DMS 273 (cell line): ENCODE results near the gene MTMR1.

Source experiments
- DNase-seq: peaks from one replicate; lab custom pipeline; 2025; ENCODE audit not compliant: unreplicated experiment; lab: John Stamatoyannopoulos, UW

MTMR1 gene

DNA sequence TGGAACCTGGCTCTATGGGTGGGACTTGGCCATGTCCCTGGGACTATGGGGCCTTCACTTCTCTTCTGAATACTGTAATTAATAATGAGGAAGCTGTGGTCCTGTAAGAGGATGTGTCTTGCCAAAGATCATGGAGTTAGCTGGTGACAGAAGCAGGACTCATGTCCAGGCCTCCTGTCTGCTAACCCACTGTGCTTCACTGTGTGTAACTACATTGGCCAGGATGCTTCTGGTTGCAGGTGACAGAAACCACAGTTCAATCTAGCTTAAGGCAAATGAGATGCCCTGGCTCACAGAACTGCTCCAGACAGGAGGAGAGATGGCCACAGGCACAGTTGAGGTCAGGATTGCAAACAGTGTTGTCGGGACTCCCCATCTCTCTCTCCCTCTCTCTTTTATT, 3.1 kb downstream of the MTMR1 start:
- DNase-seq = no peak

DNA sequence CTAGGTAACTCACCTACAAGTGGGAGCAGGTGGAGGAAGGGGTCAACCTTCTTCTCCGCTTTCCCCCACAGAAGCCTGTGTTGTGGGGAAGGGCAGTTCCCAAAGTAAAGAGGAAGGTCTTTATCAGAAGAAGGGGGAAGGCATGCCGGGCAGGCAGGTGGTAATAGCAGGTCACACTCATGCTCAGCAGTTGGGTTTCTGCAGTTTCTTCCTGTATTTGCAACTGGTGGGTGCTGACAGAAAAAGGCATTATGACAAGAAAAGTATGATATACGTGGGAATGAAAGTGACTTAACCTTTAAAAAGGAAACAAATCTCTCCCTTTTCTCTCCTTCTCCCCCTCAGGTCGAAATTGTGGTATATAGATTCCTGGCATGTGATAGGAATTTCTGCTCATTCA, 3.7 kb downstream of the MTMR1 start:
- DNase-seq = no peak

DNA sequence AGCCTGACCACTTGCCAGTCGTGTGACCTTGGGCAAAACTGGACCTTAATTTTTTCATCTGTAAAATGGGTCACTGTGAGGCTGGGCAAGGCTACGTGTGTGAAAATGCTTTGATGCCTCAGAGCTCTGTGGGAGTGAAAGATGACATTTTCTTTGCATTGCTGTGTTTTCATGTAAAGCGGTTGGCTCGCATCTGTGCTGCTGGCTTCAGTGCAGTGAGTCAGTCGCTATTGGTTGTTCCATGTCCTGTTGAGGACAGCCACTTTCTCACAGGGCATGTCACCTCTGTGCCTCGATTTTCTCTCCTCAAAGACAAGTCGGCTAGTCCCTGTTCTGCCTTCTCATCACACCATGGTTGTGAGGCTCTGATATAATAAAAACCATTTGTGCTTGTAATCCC, 4.4 kb downstream of the MTMR1 start:
- no peak for DNase-seq

DNA sequence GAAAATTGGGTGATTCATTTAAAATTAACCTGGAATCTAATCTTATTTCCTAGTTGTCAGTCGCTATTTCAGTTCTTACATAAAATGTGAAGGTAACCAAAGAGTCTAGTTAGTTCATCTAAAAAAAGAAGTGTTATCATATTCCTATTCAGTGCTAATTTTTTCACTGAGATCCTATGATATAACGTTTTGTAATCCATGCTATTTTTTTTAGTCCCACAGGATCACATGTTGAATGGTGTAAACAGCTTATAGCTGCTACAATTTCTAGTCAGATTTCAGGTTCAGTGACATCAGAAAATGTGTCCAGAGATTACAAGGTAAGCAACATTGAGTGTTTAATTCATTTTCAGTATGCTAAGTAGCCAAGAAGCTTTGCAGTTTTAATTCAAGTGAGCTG, 5.8 kb downstream of the MTMR1 start:
- no peak for DNase-seq

DNA sequence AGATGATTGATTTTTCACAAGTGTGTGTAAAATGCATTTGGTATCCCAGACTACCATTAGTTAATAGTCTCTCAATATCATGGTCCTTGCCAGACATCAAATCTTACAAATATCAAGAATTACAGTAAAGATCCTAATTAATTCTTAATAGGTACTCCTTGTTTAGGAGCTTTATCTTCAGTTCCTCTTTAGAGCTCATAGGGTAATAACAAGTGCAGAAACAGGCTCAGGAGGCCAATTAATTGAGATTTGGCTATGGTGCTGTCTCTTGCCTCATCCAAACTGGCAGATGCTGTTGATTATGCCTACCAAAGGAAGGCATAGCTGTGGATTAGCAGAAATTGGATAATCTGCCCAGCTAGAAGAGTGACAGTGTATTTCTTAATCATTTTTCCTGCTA, 6.9 kb downstream of the MTMR1 start:
- no peak for DNase-seq

DNA sequence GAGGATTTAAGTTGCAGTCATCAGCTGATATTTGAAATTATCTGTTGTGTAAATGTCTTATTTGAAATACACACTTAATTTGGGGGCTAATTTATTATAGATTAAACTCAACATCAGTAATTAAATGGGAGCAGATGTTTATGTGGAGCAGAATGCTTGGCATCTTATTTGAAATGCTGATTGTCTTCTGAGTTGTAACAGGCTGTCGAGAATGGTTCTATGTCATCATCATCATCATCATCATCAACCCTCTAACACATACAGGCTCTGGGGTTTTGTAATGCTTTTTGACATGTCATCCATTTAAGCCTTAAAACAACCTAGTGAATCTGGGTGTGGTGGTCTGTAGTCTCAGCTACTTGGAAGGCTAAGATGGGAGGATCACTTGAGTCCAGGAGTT, 8.2 kb downstream of the MTMR1 start:
- no peak for DNase-seq

DNA sequence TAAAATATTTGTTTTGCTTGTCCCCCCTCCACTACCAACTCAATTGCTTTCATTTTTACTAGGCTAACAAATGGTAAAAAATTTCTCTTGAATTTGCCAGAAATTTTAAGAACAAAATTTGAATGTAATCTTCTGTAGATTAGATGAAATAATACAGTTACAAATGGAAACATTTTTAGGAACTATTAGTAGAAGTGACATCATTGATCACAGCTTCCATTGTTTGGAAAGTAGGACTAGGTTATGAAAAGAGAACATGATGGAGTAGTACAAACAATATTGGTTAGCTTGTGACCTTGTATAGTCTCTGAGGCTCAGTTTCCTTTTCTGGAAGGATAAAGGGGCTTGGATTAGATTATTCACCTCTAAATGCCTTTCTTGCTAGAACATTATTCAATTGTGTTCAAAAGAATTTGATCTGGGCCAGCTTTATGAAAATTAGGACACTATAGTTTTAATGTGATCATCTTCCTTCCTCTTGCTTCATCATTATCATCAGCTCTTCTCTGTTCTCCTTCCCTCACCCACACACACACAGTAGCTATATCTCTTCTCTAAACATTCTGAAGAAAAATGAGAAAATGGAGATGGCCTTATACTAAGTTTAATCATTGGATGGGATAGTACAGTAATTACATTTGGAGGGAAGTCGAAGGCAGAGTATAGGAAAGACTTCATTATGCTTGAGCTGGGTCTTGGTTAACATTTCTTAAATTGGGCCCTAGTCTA, 9.9 kb downstream of the MTMR1 start:
- no peak for DNase-seq

DNA sequence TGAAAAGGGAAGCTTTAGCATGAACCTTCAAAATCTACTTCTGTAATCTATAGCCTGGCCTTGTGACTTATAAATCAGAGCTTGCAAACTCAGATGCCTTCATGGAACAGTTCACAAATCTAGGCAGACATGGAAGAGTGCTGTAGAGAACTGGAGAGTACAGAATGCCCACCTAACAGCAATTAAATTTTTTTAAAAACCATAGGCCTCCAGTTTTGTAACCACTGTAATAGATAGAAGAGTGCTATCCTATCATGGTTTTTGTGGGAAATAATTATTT, 10.4 kb downstream of the MTMR1 start:
- no peak for DNase-seq

DNA sequence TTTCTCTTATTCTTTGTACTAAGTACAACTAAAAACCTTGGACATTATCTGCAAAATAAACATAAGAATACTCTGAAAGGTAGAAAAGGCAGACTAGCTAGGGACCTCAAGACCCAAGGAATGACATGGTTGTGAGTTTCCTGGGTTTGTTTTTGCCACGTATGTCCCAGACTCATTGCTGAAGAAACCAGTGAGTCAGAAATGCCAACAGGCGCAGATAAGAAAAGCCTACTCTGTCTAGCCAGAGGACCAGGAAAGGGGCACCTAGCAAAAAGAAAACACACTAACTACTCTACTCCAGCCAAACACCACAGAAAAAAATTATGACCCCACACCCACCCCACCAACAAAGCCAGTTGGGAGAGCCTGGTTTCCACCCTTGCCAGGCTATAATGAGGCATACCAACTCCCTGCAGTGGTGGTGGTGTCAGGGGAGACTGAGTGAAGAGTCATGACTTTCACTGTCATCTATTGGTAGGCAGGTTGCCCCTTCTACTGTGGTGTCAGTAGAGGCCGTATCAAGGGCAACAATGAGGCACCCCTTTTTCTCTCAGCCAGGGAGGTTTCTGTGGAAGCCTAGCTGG, 10.9 kb downstream of the MTMR1 start:
- DNase-seq = no peak

DNA sequence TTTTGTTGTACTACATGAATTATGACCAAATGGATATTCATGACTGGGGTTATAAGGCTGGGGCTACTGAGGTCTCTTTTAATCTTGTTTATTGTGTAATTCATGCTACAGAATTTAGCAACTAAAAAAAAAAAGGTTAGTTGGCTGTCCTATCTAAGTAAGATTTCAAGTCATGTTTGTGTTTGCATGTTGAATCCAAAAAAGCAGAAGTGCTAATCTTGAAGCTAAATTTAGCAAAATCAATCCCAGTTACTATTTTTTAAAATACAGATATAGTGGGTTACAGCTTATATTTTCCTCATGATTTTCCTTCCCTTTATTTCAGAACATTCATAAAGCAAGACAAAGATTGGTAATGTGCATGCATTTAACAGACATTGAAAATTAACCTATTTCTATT, 19.4 kb downstream of the MTMR1 start:
- no peak for DNase-seq

DNA sequence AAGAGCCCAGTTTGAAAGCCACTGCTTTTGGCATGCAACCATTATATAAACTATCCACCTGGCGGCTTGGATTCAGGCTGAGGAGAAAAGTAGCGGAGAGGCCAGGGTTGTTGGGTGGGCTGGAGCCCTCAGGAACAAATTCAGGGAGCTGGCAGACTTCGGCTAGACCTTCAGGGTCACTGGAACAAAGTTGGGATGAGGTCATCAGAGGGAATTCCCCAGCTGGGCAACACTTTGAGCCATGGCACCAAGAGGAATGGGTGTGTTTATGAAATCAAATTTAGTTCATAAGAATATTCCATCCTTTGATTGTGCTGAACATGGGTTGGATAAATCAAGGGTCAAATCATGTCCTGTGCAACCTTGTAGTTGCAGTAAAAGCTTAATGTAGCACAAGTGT, 22.0 kb downstream of the MTMR1 start:
- DNase-seq = no peak

DNA sequence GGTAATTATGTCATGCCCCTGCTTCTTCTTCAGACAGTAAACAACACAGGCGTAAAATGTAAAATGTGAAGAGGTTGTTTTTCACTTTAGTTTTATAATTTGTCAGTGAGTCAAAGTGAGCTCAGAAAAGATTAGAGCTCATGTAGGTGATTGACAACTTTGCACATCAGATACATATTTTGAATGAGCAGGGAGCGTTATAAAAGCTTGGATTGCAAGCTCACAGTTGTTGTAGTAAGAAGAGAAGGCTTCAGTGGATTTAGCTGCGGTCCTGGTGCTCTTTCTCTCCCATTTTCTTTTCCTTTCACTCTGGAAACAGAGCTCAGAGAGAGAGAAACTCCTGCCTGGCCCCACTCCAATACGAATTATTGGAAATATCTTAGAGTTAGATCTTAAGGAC, 26.4 kb downstream of the MTMR1 start:
- DNase-seq = no peak

DNA sequence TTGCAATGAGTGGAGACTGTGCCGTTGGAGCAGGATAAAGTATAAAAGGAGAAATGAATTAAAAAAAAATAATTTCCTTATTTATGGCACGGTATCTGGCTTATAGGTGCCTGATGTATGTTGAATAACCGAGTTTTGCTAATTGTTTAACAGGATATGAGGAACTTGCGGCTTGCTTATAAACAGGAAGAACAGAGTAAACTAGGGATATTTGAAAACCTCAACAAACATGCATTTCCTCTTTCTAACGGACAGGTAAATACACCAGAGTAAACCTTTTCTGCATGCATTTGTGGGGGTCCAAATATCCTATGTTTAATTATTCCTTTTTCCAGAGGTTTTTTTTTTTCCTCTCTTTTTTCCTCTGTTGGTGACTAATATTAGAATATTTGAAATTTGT, 36.8 kb downstream of the MTMR1 start:
- DNase-seq = no peak

DNA sequence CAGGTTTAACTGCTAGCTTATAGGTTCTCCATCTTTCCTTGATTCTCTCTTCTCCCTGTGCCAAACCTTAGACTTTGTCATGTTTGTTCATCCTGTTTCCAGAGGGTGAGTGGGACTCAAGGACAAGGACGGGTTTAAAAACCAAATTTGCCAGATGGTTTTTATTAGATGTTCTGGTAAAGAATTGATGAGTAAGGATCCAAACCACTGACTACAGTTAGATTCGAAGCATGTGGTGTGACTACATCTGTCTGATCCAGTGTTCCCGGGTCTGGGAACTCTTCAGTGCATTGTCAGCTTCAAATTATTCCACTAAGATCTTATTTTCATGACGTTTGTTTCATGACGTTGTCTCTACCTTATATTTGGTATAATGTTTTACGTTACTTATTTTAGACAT, 37.5 kb downstream of the MTMR1 start:
- no peak for DNase-seq

DNA sequence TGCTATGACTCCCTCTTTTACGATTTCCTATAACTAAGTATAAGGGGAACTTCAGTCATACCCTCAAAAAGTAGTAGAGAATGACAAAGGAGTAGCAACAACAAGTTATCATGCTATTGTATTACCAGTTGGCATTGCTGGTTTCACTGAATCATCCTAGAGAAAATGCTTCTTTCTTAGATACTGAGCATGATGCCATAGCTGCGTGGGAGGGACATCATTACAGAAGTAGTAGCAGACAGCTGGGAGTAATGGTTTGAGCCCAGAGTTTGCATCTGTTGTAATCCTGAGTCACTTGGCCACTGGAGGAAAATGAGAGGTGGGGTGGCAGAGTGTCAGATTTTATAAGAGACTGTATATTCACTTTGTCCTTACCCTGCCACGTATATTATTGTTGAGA, 38.6 kb downstream of the MTMR1 start:
- peak; percentile 37 for DNase-seq

DNA sequence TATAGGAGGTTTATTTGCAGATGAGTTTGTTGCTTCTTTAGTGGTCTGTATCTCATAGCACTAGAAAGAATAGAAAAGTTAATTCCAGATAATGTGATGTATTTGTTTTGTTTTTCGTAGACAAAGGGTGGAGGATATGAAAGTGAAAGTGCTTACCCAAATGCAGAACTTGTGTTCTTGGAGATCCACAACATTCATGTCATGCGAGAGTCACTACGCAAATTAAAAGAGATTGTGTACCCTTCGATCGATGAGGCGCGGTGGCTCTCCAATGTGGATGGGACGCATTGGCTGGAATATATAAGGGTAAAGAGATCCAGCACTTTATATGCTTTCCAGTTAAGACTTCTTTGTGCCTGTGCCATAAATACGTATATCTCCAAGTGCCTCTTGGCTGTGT, 43.3 kb downstream of the MTMR1 start:
- DNase-seq = no peak

DNA sequence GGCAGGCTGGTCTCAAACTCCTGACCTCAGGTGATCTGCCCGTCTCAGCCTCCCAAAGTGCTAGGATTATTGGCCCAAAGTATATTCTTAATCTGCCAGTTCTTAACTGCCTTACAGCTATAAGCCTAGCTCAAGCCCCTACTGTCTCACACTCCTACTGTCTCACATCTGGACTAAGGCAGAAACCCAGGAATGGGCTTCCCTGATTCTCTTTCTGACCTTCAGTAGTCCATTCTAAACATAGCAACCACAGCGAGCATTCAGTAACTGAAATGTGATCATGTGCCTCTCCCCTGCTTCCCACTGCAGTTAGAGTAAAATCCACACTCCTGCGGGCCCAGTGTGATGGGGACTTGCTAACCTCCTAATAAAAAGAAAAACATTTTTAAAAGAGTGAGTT, 58.9 kb downstream of the MTMR1 start:
- DNase-seq = no peak

DNA sequence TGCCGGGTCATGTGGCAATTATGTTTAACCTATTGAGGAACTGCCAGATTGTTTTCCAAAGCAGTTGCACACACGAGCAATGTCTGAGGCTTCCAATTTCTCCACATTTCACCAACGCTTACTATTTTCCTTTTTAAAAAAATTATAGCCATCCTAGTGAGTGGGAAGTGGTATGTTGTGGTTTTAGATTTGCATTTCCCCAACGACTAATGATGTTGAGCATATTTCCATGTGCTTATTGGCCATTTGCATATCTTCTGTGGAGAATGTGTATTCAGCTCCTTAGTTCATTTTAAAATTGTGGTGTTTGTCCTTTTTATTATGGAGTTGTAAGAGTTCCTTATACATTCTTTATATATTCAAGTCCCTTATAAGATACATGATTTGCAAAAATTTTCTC, 60.2 kb downstream of the MTMR1 start:
- DNase-seq = no peak

DNA sequence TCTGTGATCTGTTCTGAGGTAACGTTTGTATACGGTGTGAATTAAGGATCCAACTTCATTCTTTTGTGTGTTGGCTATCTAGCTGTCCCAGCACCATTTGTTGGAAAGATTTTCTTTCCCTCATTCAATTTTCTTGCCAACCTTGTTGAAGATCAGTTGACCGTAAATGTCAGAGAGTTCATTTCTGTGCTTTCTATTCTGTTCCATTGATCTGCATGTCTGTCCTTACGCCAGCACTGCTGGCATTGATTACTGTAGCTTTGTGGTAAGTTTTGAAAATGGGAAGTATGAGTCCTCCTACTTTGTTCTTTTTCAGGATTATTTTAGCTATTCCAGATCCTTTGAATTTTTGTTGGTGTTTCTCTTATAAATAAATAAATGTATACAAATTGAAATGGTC, 60.8 kb downstream of the MTMR1 start:
- DNase-seq = no peak

DNA sequence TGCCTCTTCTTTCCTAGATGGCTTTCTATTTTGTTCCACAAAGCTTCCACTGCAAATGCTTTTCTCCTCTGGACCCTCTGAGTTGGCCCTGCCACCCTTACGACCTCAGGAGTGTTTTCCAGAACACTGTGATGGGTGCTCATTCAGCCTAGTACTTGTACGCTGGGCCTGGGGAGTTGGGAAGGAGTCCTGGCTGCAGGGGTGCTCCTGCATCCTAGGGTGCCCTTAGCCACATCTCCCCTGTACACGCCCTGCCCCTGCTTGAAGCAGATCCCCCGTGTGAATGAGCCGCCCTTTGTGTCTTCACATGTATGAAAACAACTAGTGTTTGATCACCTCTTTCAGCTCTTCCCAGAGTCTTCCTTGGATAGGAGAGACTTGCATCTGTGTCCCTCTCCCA, 64.2 kb downstream of the MTMR1 start:
- DNase-seq = no peak

DNA sequence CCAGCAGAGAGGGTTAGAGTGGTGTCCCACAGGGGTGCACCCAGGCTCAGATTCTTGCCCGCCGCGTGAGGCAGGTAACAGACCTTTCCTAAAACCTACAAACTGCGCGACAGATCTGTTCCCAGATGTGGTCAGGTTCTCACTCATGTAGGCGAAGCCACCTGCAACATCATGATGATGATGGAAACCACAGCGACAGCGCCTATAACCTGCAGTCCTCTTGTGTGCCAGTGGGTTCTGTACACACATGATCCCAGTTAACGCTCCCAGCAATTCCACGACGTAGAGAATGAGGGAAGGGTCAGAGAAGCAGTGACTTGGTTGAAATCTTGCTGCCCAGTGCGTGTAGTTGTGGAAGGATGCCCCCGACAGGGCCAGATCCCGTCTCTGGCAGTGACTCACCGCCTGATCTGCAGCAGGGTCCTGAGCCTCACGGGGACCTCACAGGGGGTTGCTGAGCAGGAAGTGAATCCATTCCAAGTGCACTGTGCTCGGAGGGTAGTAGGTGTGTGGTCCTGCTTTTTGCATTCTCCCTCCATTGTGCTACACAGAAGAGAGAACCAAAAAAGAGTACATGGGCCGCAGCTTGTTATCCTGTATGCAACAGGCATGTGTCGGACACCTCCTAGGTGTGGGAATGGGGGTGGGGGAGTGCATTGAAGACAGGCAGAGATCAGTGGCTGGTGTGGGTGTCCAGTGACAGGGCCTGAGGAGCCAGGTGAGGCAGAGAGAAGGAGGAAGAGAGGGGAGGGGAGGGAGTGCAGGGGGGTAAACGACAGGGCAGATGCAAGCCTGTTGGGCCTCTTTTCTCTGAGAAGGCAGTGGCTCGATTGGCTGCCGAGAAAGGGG, 66.6 kb downstream of the MTMR1 start:
- no peak for DNase-seq

DNA sequence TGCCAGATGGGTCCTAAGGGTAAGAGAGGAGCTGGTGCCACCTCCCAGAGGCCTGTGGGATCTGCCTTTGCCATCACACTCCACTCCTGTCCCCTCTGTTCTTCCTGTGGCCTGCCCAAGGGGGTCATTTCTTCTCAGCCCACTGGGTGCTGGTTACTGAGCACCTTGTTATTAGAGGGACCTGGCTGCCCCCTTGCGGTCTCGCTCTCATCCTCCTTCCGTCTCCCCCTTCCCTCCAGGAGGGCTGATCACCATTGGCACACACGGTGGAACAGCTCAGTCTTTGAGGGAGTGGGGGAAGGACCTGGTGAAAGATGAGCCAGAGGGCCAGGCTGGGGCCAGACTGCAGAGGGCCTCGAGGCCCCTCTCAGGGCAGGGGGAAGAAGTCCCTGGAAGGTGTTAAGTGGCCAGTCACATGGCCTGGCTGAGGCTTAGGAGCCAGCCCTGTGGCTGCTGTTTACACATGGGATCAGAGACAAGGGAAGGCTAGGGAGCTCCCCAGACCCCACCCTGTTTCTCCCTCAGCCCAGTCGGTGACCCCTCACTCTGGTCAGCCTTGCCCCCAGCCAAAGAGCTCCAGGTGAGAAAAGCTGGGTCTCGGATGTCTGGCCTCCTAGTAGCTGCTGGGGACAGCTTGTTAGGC, 68.1 kb downstream of the MTMR1 start:
- DNase-seq = peak; percentile 19
